GM12864 (cell line): ENCODE results near the gene HACE1.
"Not testable (repeated sequence)": the region's sequence is repeated elsewhere in the genome, so short reads cannot be mapped to it uniquely, and the experiment has no call there.

Source experiments
- DNase-seq: peaks from one replicate; pipeline ENCODE4 v3.0.0-alpha.2; 2011; ENCODE audit warnings: low read depth
- H3K4me3 ChIP-seq: 2 replicates; pipeline ENCODE4 v1.5.1; 2011; ENCODE audit warnings: mild to moderate bottlenecking, low read depth, low read length, control low read depth
- TF ChIP-seq, protein P1 (sequence below): IDR thresholded peaks from 2 replicates; pipeline ENCODE4 v1.5.1; 2011; ENCODE audit warnings: low read depth, mild to moderate bottlenecking, moderate library complexity, low read length, control low read depth, inconsistent platforms; ENCODE audit errors: missing control alignments

Gene HACE1

DNA sequence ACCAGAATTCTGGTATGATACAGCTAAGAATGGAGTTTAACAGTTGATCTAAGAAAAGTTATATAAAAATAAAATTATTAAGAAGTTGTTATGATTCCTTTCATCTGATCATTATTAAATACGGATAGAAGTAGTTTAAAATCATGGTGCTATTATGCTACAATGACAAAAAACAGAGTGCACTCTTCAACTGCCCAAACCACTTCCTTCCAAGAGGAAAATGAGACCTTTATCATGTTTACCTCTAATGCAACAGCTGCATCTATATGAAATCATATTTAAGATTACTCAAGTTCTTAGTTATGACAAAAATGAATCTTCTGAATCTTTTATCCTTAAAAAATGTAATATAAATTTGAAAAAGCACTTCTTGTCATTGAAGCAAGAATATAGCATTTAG is 31.2 kb downstream of the HACE1 start:
- H3K4me3 ChIP-seq = no peak overlapping the region
- TF ChIP-seq, protein P1, sequence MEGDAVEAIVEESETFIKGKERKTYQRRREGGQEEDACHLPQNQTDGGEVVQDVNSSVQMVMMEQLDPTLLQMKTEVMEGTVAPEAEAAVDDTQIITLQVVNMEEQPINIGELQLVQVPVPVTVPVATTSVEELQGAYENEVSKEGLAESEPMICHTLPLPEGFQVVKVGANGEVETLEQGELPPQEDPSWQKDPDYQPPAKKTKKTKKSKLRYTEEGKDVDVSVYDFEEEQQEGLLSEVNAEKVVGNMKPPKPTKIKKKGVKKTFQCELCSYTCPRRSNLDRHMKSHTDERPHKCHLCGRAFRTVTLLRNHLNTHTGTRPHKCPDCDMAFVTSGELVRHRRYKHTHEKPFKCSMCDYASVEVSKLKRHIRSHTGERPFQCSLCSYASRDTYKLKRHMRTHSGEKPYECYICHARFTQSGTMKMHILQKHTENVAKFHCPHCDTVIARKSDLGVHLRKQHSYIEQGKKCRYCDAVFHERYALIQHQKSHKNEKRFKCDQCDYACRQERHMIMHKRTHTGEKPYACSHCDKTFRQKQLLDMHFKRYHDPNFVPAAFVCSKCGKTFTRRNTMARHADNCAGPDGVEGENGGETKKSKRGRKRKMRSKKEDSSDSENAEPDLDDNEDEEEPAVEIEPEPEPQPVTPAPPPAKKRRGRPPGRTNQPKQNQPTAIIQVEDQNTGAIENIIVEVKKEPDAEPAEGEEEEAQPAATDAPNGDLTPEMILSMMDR = no peak
- DNase-seq = no peak

DNA sequence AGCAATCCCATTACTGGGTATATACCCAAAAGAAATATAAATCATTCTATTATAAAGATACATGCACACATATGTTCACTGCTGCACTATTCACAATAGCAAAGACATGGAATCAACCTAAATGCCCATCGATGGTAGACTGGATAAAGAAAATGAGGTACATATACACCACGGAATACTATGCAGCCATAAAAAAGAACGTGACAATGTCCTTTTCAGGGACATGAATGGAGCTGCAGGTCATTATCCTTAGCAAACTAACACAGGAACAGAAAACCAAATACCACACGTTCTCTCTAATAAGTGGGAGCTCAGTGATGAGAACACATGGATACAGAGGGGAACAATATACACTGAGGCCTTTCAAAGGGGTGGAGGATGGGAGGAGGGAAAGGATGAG is 38.9 kb downstream of the HACE1 start:
- not testable (repeated sequence) for H3K4me3 ChIP-seq

DNA sequence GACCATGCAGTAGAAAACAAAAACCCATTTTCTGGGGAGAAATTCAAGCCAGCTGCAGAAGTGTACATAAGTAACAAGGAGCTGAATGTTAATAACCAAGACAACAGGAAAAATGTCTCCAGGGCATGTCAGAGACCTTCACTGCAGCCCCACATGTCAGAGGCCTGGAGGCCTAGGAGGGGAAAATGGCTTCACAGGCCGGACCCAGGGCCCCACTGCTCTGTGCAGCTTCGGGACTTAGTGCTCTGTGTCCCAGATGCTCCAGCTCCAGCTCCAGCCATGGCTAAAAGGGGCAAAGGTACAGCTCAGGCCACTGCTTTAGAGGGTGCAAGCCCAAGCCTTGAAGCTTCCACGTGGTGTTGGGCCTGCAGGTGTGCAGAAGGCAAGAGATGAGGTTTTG is 43.6 kb downstream of the HACE1 start:
- no peak overlapping the region for H3K4me3 ChIP-seq
- TF ChIP-seq, protein P1 = no peak
- DNase-seq = no peak

More for the DNA sequence above, 38.9 kb downstream of the HACE1 start:
- DNase-seq = not testable (repeated sequence)

DNA sequence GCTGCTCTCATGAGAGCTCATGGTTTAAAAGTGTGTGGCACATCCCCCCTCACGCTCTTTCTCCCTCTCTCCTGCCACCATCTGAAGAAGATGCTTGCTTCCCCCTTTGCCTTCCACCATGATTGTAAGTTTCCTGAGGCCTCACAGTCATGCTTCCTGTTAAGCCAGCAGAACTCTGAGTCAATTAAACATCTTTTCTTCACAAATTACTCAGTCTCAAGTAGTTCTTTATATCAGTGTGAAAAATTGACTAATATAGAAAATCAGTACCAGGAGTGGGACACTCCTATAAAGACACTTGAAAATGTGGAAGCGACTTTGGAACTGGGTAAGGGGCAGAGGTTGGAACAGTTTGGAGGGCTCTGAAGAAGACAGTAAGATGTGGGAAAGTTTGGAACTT is 45.0 kb downstream of the HACE1 start:
- TF ChIP-seq, protein P1 = no peak
- no peak for DNase-seq
- H3K4me3 ChIP-seq = no peak overlapping the region

DNA sequence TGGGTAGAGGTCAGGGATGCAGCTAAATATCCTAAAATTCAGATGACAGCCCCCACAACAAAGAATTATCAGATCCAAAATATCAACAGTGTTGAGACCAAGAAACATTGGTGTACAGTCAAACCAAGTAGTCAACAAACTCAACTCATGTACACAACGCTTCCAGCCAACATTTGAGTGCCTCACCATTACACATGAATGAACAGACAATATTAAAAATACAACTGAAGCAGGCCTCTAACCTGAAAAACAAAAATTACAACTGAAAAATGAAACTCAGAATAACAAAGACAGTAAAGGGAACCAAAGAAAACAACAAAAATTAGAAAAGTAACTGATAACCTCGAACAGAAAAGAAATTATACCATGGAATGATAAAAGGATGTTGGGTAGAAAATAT is 46.2 kb downstream of the HACE1 start:
- no peak overlapping the region for H3K4me3 ChIP-seq
- TF ChIP-seq, protein P1 = no peak
- DNase-seq = no peak

DNA sequence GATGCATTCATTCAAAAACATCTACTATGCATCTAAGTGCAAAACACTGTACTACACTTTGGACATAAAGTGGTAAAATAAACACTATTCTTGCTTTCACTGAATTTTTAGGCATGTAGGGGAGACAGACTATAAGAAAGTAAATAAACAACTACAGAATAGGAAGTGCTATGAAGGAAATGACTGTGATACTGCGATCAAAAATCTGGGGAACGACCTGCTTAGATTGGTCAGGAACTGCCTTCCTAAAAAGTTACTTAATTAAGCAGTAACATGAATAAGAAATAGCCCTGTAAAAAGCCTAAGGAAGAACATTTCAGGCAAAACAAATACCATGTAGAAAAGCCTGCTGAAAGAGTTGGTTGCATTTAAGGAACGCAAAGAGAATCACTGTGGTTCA is 50.6 kb downstream of the HACE1 start:
- DNase-seq = no peak
- no peak overlapping the region for H3K4me3 ChIP-seq
- TF ChIP-seq, protein P1 = no peak

DNA sequence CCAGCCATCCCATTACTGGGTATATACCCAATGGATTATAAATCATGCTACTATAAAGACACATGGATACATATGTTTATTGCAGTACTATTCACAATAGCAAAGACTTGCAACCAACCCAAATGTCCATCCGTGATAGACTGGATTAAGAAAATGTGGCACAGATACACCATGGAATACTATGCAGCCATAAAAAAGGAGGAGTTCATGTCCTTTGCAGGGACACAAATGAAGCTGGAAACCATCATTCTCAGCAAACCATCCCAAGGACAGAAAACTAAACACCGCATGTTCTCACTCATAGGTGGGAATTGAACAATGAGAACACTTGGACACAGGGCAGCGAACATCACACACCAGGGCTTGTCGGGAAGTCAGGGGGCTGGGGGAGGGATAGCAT is 54.4 kb downstream of the HACE1 start:
- not testable (repeated sequence) for H3K4me3 ChIP-seq, DNase-seq

DNA sequence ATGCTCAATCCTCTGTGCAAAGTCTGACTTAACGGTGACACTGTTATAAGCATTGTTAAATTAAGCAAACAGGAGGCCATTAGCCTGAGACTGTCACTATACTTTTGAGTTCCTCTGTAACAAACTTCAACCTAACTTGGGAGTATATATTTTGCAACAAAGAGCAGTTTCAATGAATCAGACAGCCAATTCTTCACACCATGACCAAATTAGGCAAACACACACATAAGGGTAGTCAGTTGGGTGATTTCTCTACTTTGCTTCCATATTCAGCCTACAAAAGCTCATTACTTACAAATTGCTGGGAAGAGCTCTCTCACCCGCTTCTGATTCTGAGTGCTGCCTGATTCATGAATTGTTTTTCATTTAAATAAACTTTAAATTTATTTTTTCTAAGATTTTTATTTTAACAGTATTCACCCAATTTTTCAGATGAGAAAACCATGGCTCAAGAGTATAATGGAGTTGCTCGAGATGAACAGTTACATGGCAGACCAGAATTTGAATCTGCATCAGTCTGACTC is 60.5 kb downstream of the HACE1 start:
- TF ChIP-seq, protein P1 = no peak
- H3K4me3 ChIP-seq = no peak overlapping the region
- DNase-seq = no peak
